Measurements from ENCODE around the gene SMIM5. TPM values are rescaled to one million over a fixed set of nuclear protein-coding genes. Genes with fewer than 3 reads are reported as not detected.

Gene SMIM5
- total RNA-seq, 2 experiments from 2014 or later = not detected

- DNase-seq = no peak
- CTCF ChIA-PET = no interaction called here
- no peaks in the 10 kb centered on the region for H3K9me3 Mint-ChIP-seq
- H3K27ac Mint-ChIP-seq = no peak overlapping the region
- no peak overlapping the region for H3K4me3 Mint-ChIP-seq
- H3K27me3 Mint-ChIP-seq = no peaks in the 10 kb centered on the region
- intact Hi-C loops (cut with micrococcal nuclease) = no loop called here
- peaks cover 10% of the 10 kb centered on the region for H3K4me1 Mint-ChIP-seq (ENCODE audit: low read depth)
- POLR2A ChIA-PET = no interaction called here
- H3K36me3 Mint-ChIP-seq = peaks cover 20% of the 10 kb centered on the region
Measured at GRCh38 chr17:75664099-75664549, 30.9 kb downstream of the SMIM5 start.

- intact Hi-C loops (cut with micrococcal nuclease) = no loop called here
- POLR2A ChIA-PET = interaction anchor here (1.0 to 1.2 kb wide), 5 partner anchors 9 to 368 kb away, joined by 3 to 5 read pairs (median 4); partner anchors contain the start of gene GALK1
Measured at GRCh38 chr17:75665981-75666380, 32.7 kb downstream of the SMIM5 start.

GRCh38 chr17:75666959-75667790 is 33.9 kb downstream of the SMIM5 start, which contains the start of the genes RECQL5 and SAP30BP:
Gene RECQL5, minus strand, starts transcription at chr17:75667154. Its CDS starts 597 bp downstream, at chr17:75666557.
Gene SAP30BP, plus strand, starts transcription at chr17:75667338. Its CDS starts 35 bp downstream, at chr17:75667373.
- intact Hi-C loops (cut with micrococcal nuclease) = loop anchor here (1.0 kb wide), 1 partner anchor 112 kb away; a partner anchor contains a TSS
- peaks cover 28% of the 10 kb centered on the region for H3K36me3 Mint-ChIP-seq
- ChIA-PET POLR2A (interaction anchor here (0.8 to 2.1 kb wide), 9 partner anchors 9 to 369 kb away, joined by 3 to 5 read pairs (median 4); partner anchors contain the start of gene GALK1), CTCF (interaction anchor here (0.6 to 4.2 kb wide), 7 partner anchors 7 to 143 kb away, joined by 3 to 38 read pairs (median 7); partner anchors contain the start of gene SMIM5)
- DNase-seq = peak; percentile 98
- no peaks in the 10 kb centered on the region for H3K27me3 Mint-ChIP-seq
- H3K4me3 Mint-ChIP-seq = peak within 1 kb of the TSS; percentile 47
- H3K4me1 Mint-ChIP-seq (ENCODE audit: low read depth) = peaks cover 25% of the 10 kb centered on the region
- no peaks in the 10 kb centered on the region for H3K9me3 Mint-ChIP-seq
- no peak within 1 kb of the TSS for H3K27ac Mint-ChIP-seq

More at GRCh38 chr17:75665981-75666380, 32.7 kb downstream of the SMIM5 start:
- Mint-ChIP-seq H3K27ac (no peak overlapping the region), H3K27me3 (no peaks in the 10 kb centered on the region), H3K4me3 (peak overlapping the region; percentile 47), H3K9me3 (no peaks in the 10 kb centered on the region), H3K36me3 (peaks cover 28% of the 10 kb centered on the region), H3K4me1 (ENCODE audit: low read depth) (peaks cover 20% of the 10 kb centered on the region)
- CTCF ChIA-PET = interaction anchor here (1.4 to 4.2 kb wide), 4 partner anchors 9 to 87 kb away, joined by 5 to 38 read pairs (median 14); partner anchors contain the start of gene SMIM5
- DNase-seq = no peak

GRCh38 chr17:75667825-75668224 is 34.6 kb downstream of the SMIM5 start:
- H3K4me3 Mint-ChIP-seq = no peak overlapping the region
- H3K9me3 Mint-ChIP-seq = no peaks in the 10 kb centered on the region
- peaks cover 25% of the 10 kb centered on the region for H3K4me1 Mint-ChIP-seq (ENCODE audit: low read depth)
- H3K36me3 Mint-ChIP-seq = peaks cover 24% of the 10 kb centered on the region
- no peaks in the 10 kb centered on the region for H3K27me3 Mint-ChIP-seq
- DNase-seq = no peak
- no peak overlapping the region for H3K27ac Mint-ChIP-seq
- ChIA-PET POLR2A (interaction anchor here (1.8 to 2.1 kb wide), 2 partner anchors 81 to 98 kb away, joined by 4 to 5 read pairs; no protein-coding TSS in a partner anchor), CTCF (interaction anchor here (1.6 to 4.2 kb wide), 3 partner anchors 35 to 85 kb away, joined by 8 to 38 read pairs (median 22); partner anchors contain the start of gene SMIM5)
- intact Hi-C loops (cut with micrococcal nuclease) = loop anchor here (1.0 kb wide), 1 partner anchor 111 kb away; a partner anchor contains a TSS

GRCh38 chr17:75668489-75668888 is 35.3 kb downstream of the SMIM5 start:
- Mint-ChIP-seq H3K4me1 (ENCODE audit: low read depth) (peaks cover 25% of the 10 kb centered on the region), H3K27me3 (no peaks in the 10 kb centered on the region), H3K36me3 (peaks cover 24% of the 10 kb centered on the region), H3K4me3 (no peak overlapping the region), H3K9me3 (no peaks in the 10 kb centered on the region), H3K27ac (no peak overlapping the region)
- POLR2A ChIA-PET = interaction anchor here (2.1 kb wide), 1 partner anchor 97 kb away, joined by 5 read pairs; no protein-coding TSS in a partner anchor
- CTCF ChIA-PET = interaction anchor here (1.6 to 4.2 kb wide), 3 partner anchors 36 to 85 kb away, joined by 8 to 38 read pairs (median 22); partner anchors contain the start of gene SMIM5
- intact Hi-C loops (cut with micrococcal nuclease) = no loop called here
- no peak for DNase-seq

- Mint-ChIP-seq H3K4me3 (no peak overlapping the region), H3K4me1 (ENCODE audit: low read depth) (peaks cover 26% of the 10 kb centered on the region), H3K27ac (no peak overlapping the region), H3K9me3 (no peaks in the 10 kb centered on the region), H3K27me3 (no peaks in the 10 kb centered on the region), H3K36me3 (peaks cover 21% of the 10 kb centered on the region)
- intact Hi-C loops (cut with micrococcal nuclease) = no loop called here
- POLR2A ChIA-PET = no interaction called here
- CTCF ChIA-PET = interaction anchor here (0.5 to 11.4 kb wide), 8 partner anchors 13 to 367 kb away, joined by 3 to 151 read pairs (median 5); partner anchors contain the start of gene SMIM5
- no peak for DNase-seq
Measured at GRCh38 chr17:75670868-75671267, 37.6 kb downstream of the SMIM5 start.

- no peaks in the 10 kb centered on the region for H3K9me3 Mint-ChIP-seq
- CTCF ChIA-PET = interaction anchor here (1.2 to 11.4 kb wide), 4 partner anchors 12 to 76 kb away, joined by 3 to 151 read pairs (median 10); partner anchors contain the start of gene SMIM5
- no peak overlapping the region for H3K4me3 Mint-ChIP-seq
- H3K27ac Mint-ChIP-seq = no peak overlapping the region
- no peaks in the 10 kb centered on the region for H3K27me3 Mint-ChIP-seq
- peaks cover 23% of the 10 kb centered on the region for H3K4me1 Mint-ChIP-seq (ENCODE audit: low read depth)
- POLR2A ChIA-PET = no interaction called here
- peaks cover 25% of the 10 kb centered on the region for H3K36me3 Mint-ChIP-seq
- no peak for DNase-seq
- intact Hi-C loops (cut with micrococcal nuclease) = no loop called here
Measured at GRCh38 chr17:75672011-75672410, 38.8 kb downstream of the SMIM5 start.

- Mint-ChIP-seq H3K27ac (no peak overlapping the region), H3K27me3 (no peaks in the 10 kb centered on the region), H3K9me3 (no peaks in the 10 kb centered on the region), H3K36me3 (peaks cover 22% of the 10 kb centered on the region), H3K4me1 (ENCODE audit: low read depth) (peaks cover 26% of the 10 kb centered on the region), H3K4me3 (no peak overlapping the region)
- ChIA-PET POLR2A (no interaction called here), CTCF (interaction anchor here (1.0 to 11.4 kb wide), 8 partner anchors 16 to 110 kb away, joined by 3 to 151 read pairs (median 4); partner anchors contain the start of gene ITGB4)
- intact Hi-C loops (cut with micrococcal nuclease) = no loop called here
- DNase-seq = no peak
Measured at GRCh38 chr17:75673487-75673886, 40.3 kb downstream of the SMIM5 start.

GRCh38 chr17:75676461-75676860 is 43.2 kb downstream of the SMIM5 start:
- intact Hi-C loops (cut with micrococcal nuclease) = no loop called here
- Mint-ChIP-seq H3K4me3 (no peak overlapping the region), H3K27ac (no peak overlapping the region), H3K4me1 (ENCODE audit: low read depth) (peaks cover 9% of the 10 kb centered on the region), H3K36me3 (peaks cover 9% of the 10 kb centered on the region), H3K9me3 (no peaks in the 10 kb centered on the region), H3K27me3 (no peaks in the 10 kb centered on the region)
- no peak for DNase-seq
- POLR2A ChIA-PET = no interaction called here
- CTCF ChIA-PET = interaction anchor here (0.8 to 11.4 kb wide), 4 partner anchors 24 to 77 kb away, joined by 3 to 151 read pairs (median 14); no protein-coding TSS in a partner anchor

GRCh38 chr17:75679706-75680211 is 46.5 kb downstream of the SMIM5 start:
- ChIA-PET POLR2A (no interaction called here), CTCF (interaction anchor here (3.1 to 11.4 kb wide), 2 partner anchors 46 to 68 kb away, joined by 11 to 151 read pairs; partner anchors contain the start of gene SMIM5)
- no peaks in the 10 kb centered on the region for H3K27me3 Mint-ChIP-seq
- no peaks in the 10 kb centered on the region for H3K9me3 Mint-ChIP-seq
- H3K4me3 Mint-ChIP-seq = no peak overlapping the region
- no peak for DNase-seq
- H3K36me3 Mint-ChIP-seq = peaks cover 5% of the 10 kb centered on the region
- intact Hi-C loops (cut with micrococcal nuclease) = no loop called here
- H3K4me1 Mint-ChIP-seq (ENCODE audit: low read depth) = peaks cover 20% of the 10 kb centered on the region
- no peak overlapping the region for H3K27ac Mint-ChIP-seq

GRCh38 chr17:75680431-75680830 is 47.2 kb downstream of the SMIM5 start:
- H3K27ac Mint-ChIP-seq = no peak overlapping the region
- peaks cover 24% of the 10 kb centered on the region for H3K4me1 Mint-ChIP-seq (ENCODE audit: low read depth)
- no peak overlapping the region for H3K4me3 Mint-ChIP-seq
- no peak for DNase-seq
- POLR2A ChIA-PET = no interaction called here
- intact Hi-C loops (cut with micrococcal nuclease) = no loop called here
- H3K9me3 Mint-ChIP-seq = no peaks in the 10 kb centered on the region
- no peaks in the 10 kb centered on the region for H3K27me3 Mint-ChIP-seq
- peaks cover 5% of the 10 kb centered on the region for H3K36me3 Mint-ChIP-seq
- CTCF ChIA-PET = interaction anchor here (3.1 to 11.4 kb wide), 2 partner anchors 47 to 67 kb away, joined by 11 to 151 read pairs; partner anchors contain the start of gene SMIM5
